ENCODE results near the gene WNT5B. TPM values are rescaled to one million over a fixed set of nuclear protein-coding genes. Genes with fewer than 3 reads are reported as not detected.

Gene WNT5B
- total and polyA plus RNA-seq, 10 donors = 1.1 to 8.7 (median 4.4) TPM

DNA sequence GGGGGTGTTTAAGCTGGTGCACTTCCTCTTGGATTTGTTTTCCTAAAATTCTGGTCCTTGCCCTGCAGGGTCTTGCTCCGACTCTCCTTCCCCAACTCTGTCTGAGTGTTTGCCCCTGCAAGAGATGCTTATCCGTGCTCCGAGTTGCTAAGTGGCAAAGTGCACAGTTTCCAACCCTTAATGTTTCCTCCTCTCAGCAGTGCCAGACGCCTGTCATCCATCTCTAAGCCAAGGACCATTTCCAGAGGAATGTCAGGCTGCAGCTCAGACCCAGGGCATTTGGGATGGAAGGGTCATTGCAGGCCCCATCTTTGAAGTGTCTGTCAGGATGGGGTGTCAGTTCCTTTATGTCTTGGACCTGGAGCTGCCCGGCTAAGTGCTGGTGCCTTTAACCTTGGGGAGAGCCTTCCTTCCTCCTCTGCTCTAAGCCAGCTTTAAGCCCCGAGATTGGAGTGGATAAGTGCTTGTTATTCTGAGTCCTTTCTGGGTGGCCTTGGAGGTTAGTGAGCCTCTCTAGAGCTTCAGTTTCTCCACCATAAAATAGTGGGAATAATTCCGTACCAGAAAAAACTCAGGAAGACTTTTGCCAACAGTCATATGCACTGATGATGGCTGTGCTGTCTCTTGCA, 15.0 kb downstream of the WNT5B start:
- Histone ChIP-seq H3K36me3 (peaks cover 0 to 5% (median 0%) of the 10 kb centered on the region in 6 donors), H3K4me1 (peaks cover 0 to 38% (median 14%) of the 10 kb centered on the region in 6 donors), H3K9me3 (no peaks in the 10 kb centered on the region), H3K27me3 (replicated peaks in 1 of 7) (no peaks in the 10 kb centered on the region), H3K4me3 (no peak overlapping the region), H3K27ac (no peak overlapping the region)
- TF ChIP-seq POLR2A (IDR thresholded peaks at IDR 0.05) = no peak
- no peak for TF ChIP-seq POLR2AphosphoS5 (IDR thresholded peaks at IDR 0.05)
- TF ChIP-seq, protein P1, sequence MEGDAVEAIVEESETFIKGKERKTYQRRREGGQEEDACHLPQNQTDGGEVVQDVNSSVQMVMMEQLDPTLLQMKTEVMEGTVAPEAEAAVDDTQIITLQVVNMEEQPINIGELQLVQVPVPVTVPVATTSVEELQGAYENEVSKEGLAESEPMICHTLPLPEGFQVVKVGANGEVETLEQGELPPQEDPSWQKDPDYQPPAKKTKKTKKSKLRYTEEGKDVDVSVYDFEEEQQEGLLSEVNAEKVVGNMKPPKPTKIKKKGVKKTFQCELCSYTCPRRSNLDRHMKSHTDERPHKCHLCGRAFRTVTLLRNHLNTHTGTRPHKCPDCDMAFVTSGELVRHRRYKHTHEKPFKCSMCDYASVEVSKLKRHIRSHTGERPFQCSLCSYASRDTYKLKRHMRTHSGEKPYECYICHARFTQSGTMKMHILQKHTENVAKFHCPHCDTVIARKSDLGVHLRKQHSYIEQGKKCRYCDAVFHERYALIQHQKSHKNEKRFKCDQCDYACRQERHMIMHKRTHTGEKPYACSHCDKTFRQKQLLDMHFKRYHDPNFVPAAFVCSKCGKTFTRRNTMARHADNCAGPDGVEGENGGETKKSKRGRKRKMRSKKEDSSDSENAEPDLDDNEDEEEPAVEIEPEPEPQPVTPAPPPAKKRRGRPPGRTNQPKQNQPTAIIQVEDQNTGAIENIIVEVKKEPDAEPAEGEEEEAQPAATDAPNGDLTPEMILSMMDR (IDR thresholded peaks at IDR 0.05 in 8 of 11, conservative IDR thresholded peaks at IDR 0.05 in 3 of 11) = no peak
- DNase-seq = no peak
- WGBS, 5 donors = 55 to 70% (median 61%) methylated on average over 7 of the region's 7 CpGs
- intact Hi-C loops (cut with DNase I; ENCODE audit: low total_unique reads) = no loop called here

- Histone ChIP-seq H3K4me1 (peaks cover 0 to 38% (median 14%) of the 10 kb centered on the region in 6 donors), H3K27ac (no peak overlapping the region), H3K4me3 (no peak overlapping the region), H3K9me3 (no peaks in the 10 kb centered on the region), H3K36me3 (peaks cover 0 to 1% (median 0%) of the 10 kb centered on the region in 6 donors), H3K27me3 (replicated peaks in 1 of 7) (no peaks in the 10 kb centered on the region)
- TF ChIP-seq POLR2AphosphoS5 (IDR thresholded peaks at IDR 0.05) (peak in 2 of 3 donors; percentile 20 to 23), POLR2A (IDR thresholded peaks at IDR 0.05) (no peak)
- TF ChIP-seq, protein P1 (IDR thresholded peaks at IDR 0.05 in 8 of 11, conservative IDR thresholded peaks at IDR 0.05 in 3 of 11) = no peak
- DNase-seq = no peak
- intact Hi-C loops (cut with DNase I; ENCODE audit: low total_unique reads) = no loop called here
- 42 to 72% (median 63%) methylated on average over 15 of the region's 15 CpGs for WGBS, 5 donors
Observed at GRCh38 chr12:1644534-1645438, 15.8 kb downstream of the WNT5B start.

DNA sequence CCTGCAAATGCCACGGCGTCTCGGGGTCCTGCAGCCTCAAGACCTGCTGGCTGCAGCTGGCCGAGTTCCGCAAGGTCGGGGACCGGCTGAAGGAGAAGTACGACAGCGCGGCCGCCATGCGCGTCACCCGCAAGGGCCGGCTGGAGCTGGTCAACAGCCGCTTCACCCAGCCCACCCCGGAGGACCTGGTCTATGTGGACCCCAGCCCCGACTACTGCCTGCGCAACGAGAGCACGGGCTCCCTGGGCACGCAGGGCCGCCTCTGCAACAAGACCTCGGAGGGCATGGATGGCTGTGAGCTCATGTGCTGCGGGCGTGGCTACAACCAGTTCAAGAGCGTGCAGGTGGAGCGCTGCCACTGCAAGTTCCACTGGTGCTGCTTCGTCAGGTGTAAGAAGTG, 16.8 kb downstream of the WNT5B start:
- WGBS, 5 donors = 95 to 97% (median 97%) methylated on average over 20 to 29 of the region's 29 CpGs
- H3K36me3 ChIP-seq = no peaks in the 10 kb centered on the region
- no peaks in the 10 kb centered on the region for H3K27me3 ChIP-seq (replicated peaks in 1 of 7)
- TF ChIP-seq POLR2AphosphoS5 (IDR thresholded peaks at IDR 0.05) (no peak), POLR2A (IDR thresholded peaks at IDR 0.05) (no peak)
- TF ChIP-seq, protein P1 (IDR thresholded peaks at IDR 0.05 in 8 of 11, conservative IDR thresholded peaks at IDR 0.05 in 3 of 11) = no peak
- no peaks in the 10 kb centered on the region for H3K9me3 ChIP-seq
- no peak overlapping the region for H3K27ac ChIP-seq
- H3K4me3 ChIP-seq = no peak overlapping the region
- H3K4me1 ChIP-seq = peaks cover 0 to 38% (median 14%) of the 10 kb centered on the region in 6 donors
- intact Hi-C loops (cut with DNase I; ENCODE audit: low total_unique reads) = no loop called here
- no peak for DNase-seq
